ENCODE data around the gene ANK2.
"Not testable (repeated sequence)": the region's sequence is repeated elsewhere in the genome, so short reads cannot be mapped to it uniquely, and the experiment has no call there.

Gene ANK2

DNA sequence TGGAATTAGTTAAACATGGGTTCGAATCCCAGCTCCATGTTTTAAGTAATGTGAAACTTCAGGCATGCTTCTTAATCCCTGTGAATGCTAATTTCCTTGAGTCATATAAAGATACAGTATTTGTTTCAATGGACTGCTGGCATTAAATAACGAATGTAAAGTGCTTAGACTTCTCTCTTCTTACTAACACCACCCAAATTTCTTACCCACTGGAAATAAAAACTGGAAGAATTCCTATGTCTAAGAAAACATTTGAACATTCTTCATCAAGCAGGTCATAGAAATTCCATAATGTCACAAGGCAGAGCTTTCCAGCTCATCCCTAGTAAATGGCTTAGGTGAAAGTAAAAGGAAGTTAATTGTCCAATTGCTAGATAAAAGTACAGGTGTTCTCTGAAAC, 172.5 kb downstream of the ANK2 start:
- no peak for DNase-seq

- no peak for DNase-seq
Observed at GRCh38 chr4:113222471-113222870, 173.0 kb downstream of the ANK2 start.

GRCh38 chr4:113223001-113223400, 173.5 kb downstream of the ANK2 start:
- no peak for DNase-seq

DNA sequence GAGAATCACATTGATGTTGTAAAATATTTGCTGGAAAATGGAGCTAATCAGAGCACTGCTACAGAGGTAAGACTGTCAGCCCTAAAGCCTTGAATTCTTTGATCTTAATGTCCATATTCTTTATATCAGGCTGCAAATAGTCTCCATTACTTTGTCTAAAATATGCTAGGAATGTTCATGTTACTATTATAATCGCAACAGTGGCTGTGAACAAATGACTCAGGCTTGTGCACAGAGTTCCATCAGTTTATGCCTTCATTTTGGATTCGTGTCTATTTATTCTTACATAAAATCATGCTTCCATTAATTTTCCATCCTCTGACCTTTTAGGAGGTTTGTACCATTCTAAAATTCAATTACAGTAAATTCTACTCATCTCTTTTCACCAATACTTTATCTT, 182.7 kb downstream of the ANK2 start:
- no peak for DNase-seq

- DNase-seq: no peak
Observed at GRCh38 chr4:113236916-113237315, 187.5 kb downstream of the ANK2 start.

GRCh38 chr4:113243312-113243711, 193.9 kb downstream of the ANK2 start:
- no peak for DNase-seq

DNA sequence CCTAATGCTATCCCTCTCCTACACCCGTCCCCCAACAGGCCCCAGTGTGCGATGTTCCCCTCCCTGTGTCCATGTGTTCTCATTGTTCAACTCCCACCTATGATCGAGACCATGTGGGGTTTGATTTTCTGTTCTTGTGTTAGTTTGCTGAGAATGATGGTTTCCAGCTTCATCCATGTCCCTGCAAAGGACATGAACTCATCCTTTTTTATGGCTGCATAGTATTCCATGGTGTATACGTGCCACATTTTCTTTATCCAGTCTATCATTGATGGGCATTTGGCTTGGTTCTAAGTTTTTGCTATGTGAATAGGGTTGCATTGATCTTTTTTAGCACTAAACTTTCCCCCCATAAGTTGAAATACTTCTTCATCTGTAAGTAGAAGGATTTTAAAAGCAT, 195.3 kb downstream of the ANK2 start:
- DNase-seq: not testable (repeated sequence)

DNA sequence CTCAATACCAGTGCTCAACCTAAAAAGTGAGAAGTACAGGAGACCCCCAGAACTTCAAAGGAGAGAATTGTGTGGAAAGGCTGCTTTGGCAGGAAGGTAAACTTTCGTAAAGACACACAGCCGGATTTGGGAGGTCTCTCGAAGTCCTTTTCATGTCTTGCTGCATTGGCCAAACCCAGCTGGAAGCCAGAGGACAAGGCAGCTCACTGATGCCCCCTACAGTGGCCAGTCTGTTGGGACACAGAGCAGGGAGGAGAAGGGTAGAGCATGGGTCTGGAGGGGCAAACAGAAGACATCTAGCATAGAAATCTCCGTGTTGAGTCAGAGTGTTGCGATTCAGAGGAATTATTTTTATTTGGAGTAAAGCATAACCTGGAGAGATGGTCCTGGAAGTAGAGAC, 198.9 kb downstream of the ANK2 start:
- DNase-seq: no peak

DNA sequence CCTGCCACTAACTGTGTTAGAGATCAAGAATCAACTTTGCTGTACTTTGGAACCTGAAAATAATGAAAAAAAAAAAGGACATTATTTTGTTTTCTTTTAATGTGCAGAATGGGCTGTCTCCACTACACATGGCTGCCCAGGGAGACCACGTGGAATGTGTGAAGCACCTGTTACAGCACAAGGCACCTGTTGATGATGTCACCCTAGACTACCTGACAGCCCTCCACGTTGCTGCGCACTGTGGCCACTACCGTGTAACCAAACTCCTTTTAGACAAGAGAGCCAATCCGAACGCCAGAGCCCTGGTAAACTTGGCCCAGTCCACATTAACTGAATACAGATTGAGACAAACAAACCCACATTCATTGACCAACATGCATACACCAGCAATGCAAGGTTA, 206.2 kb downstream of the ANK2 start:
- no peak for DNase-seq

DNA sequence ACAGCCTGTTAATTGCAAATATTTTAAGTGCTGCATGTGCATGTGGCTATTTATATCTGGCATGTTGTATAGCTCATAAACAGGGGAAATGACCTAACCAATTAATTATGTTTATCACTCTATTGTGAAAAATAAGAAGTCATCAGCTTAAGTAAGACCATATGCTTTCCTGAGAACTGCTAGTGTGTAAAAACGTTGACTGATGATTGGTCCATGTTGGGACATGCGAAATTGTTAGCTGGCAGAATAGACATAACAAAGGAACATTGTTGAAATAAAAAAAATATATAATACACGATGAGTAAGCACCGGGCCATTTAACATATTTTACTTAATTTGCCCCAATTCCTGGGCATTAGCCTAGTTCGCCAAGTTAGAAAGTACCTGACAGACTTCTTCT, 207.5 kb downstream of the ANK2 start:
- no peak for DNase-seq

GRCh38 chr4:113260688-113261087, 211.2 kb downstream of the ANK2 start:
- DNase-seq: no peak

DNA sequence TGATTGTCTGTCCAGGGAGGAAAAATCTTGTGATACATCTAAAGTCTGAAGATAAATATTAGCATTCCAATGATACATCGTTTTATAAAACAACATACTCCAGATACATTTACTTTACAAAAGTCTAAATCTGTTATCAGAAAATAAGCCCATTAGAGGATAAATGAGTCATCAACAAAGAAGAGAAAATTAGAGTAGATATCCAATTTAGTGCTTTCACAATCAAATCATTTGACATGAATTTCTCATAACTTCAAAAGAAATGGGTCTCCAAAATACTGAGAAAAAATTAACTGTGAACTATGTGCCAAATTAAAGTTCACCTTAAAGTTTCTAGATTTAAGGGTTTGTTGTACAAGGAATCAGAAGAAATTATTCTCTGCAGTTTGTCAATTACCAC, 213.8 kb downstream of the ANK2 start:
- no peak for DNase-seq

DNA sequence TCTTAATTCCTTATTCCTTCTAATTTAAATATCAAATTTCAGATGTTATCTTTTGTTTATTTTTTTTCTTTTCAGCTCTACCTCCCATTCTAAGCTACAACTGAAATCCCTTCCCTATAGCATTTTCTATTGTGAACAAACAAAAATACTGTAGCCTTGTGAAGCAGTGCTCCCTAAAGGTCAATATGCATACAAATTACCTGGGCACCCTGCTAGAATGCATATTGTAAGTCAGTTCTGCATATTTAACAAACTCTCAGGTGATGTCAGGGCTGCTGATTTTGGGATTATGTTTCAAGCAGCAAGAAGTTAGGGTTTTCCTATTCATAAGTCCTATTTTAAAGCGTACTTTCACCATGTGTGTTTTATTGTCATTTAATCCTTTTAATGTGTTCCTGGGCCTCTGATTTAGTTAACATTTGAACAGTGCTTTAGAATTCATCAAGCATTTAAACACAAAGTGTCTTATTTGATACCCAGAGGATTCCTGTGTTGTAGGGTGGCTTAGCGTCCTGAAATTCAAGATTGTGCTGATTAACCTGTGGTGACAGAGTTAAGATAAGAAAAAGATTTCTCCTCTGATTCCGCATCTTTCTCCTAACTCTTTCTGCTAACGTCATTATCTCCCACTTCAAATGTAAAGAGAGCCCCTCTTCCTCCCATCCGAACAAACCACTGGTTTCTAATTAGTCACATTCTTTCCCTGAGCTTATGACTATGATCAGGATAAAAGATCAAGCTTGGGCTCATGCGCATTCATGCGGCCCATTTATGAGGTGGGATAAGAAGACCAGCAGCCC, 221.3 kb downstream of the ANK2 start:
- no peak for DNase-seq

- DNase-seq: no peak
Observed at GRCh38 chr4:113272523-113272922, 223.1 kb downstream of the ANK2 start.

DNA sequence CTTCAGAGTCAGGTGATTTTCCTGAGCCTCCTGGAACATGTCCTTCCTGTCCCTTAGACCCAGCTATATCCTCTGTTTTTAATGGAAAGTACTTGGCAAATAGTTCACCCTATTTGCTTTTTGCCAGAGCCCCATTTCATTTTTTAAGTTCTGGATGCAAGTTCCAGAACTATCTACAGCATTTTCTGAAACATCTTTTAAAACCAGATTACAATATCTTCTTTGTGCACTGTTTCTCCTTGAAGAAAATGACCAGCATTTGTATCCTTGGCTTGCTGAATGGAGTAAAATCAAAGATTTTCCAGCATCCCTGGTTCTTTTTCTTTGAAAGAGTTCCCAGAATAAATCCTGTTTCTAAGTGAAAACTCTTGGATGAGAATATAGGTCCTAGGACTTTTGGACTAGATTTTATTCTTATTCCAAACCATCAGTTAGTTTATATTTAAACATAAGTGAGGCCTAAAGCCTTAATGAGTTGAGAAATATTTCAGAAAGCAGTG, 224.3 kb downstream of the ANK2 start:
- no peak for DNase-seq

- DNase-seq: no peak
Observed at GRCh38 chr4:113276464-113277170, 227.2 kb downstream of the ANK2 start.

GRCh38 chr4:113278324-113278934, 229.0 kb downstream of the ANK2 start:
- peak; percentile 43 to 53 for DNase-seq

- no peak for DNase-seq
Observed at GRCh38 chr4:113285501-113285900, 236.0 kb downstream of the ANK2 start.

DNA sequence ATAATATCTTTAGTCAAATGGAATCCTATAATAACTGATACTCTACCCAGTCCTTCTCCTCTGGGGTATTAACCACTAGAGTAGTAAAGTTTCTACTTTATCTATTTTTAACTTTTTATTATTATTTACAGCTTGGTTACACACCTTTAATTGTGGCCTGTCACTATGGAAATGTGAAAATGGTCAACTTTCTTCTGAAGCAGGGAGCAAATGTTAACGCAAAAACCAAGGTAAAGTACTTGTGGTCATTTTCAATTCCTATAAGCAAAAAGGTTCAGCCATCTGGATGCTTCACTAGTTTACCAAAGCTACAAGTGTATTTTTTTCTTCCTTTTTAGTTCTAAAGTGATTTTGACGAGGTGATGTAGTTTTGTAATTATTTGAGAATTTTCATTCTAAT, 238.8 kb downstream of the ANK2 start:
- DNase-seq: no peak

GRCh38 chr4:113288696-113289095, 239.2 kb downstream of the ANK2 start:
- DNase-seq: no peak

GRCh38 chr4:113289766-113290165, 240.3 kb downstream of the ANK2 start:
- no peak for DNase-seq

DNA sequence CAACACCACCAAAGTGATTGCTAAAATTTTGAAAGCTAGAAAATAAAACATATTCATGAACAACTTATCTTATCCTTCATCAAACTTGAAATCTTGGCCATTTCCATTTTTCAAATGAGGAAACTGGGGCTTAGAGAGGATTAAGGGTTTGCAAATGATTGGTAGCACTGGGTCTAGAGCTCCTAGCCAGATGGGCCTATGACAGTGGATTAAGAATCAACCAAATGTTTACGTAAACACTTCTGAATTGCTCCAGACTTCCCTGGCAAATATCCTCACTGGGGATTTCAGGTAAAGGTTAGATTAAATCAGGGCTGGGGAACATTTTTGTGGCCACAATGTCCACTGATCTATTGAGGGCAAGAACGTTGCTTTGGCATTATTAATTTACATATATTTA, 241.2 kb downstream of the ANK2 start:
- DNase-seq: peak; percentile 65

- peak; percentile 83 to 88 for DNase-seq
Observed at GRCh38 chr4:113292371-113293042, 243.1 kb downstream of the ANK2 start.

Data from NCI-H524 (cell line).